Measurements from ENCODE around the gene AMDHD2. TPM values are rescaled to one million over a fixed set of nuclear protein-coding genes. Genes with fewer than 3 reads are reported as not detected.

AMDHD2 gene
- total and polyA plus RNA-seq, 2 of the 8 experiments (the other 6 are each of a cell fraction or from before 2014, with no cell fraction given), result 43.0 to 54.6 TPM

GRCh38 chr16:2484898-2485508, 35.2 kb upstream of the AMDHD2 start:
- H4K5ac ChIP-seq (ENCODE audit: insufficient read length, low read depth, low read length), result no peak overlapping the region
- H4K20me1 ChIP-seq (replicated peaks in 1 of 2; ENCODE audit: control insufficient read depth in 1 of 2, insufficient read depth in 2 of 2, low read length in 2 of 2), result peaks cover 2 to 9% of the 10 kb centered on the region in 2 experiments
- H4K91ac ChIP-seq (replicated peaks; ENCODE audit: insufficient read length, low read length), result no peak overlapping the region
- H3K14ac ChIP-seq (ENCODE audit: insufficient read length), result no peak overlapping the region
- no peak overlapping the region for H2BK5ac ChIP-seq (ENCODE audit: low read depth, low read length)
- ChIA-PET POLR2A (ENCODE audit: partially characterized antibody) (interaction anchor here (0.9 to 1.7 kb wide), 4 partner anchors 9 to 34 kb away, joined by 3 to 4 read pairs (median 4); partner anchors contain the start of genes AMDHD2, NTN3 and TEDC2), CTCF (ENCODE audit: partially characterized antibody) (interaction anchor here (0.7 to 3.6 kb wide), 7 partner anchors 16 to 345 kb away, joined by 3 to 32 read pairs (median 3); partner anchors contain the start of gene ATP6V0C)
- H3K36me3 ChIP-seq (ENCODE audit: control insufficient read depth in 2 of 4, insufficient read depth in 4 of 4, low read length in 3 of 4), result no peaks in the 10 kb centered on the region
- H2BK120ac ChIP-seq (replicated peaks; ENCODE audit: low read depth, low read length), result no peak overlapping the region
- H3K4me1 ChIP-seq (replicated peaks in 1 of 4; ENCODE audit: control insufficient read depth in 3 of 4, insufficient read depth in 4 of 4, low read length in 3 of 4), result peaks cover 0 to 3% (median 0%) of the 10 kb centered on the region in 4 experiments; a peak in 1 of 7 replicates
- no peak overlapping the region for H4K8ac ChIP-seq (ENCODE audit: extremely low read depth, insufficient read depth, low read length)
- H3K4me3 ChIP-seq (ENCODE audit: extremely low read depth in 1 of 4, insufficient read depth in 2 of 4, low read depth in 3 of 4, low read length in 4 of 4), result no peak overlapping the region
- peaks cover 17% of the 10 kb centered on the region for H3K79me1 ChIP-seq (ENCODE audit: low read depth, low read length)
- no peak overlapping the region for H2BK20ac ChIP-seq (ENCODE audit: low read length)
- H2AFZ ChIP-seq (ENCODE audit: low read length), result no peak overlapping the region
- WGBS, 2 experiments (ENCODE audit: extremely low coverage in 1 of 2, insufficient coverage in 1 of 2, insufficient read length in 1 of 2, insufficient replicate concordance in 2 of 2, low coverage in 1 of 2, low lambda C conversion rate in 2 of 2, missing lambda C conversion rate in 1 of 2), result 93% methylated on average over 13 of the region's 13 CpGs; no CpG with 5 or more reads in 1 of the 2 experiments
- H2AK5ac ChIP-seq (ENCODE audit: low read depth, low read length), result no peak overlapping the region
- no peak overlapping the region for H3K9ac ChIP-seq (replicated peaks in 1 of 4; ENCODE audit: extremely low read depth in 1 of 4, low read depth in 3 of 4, low read length in 3 of 4)
- no peak for DNase-seq (ENCODE audit: low read depth in 1 of 2, low spot score in 2 of 2)
- no peak overlapping the region for H2BK12ac ChIP-seq (ENCODE audit: low read depth, low read length)
- H3K4ac ChIP-seq (replicated peaks; ENCODE audit: insufficient read length, low read depth, low read length), result no peak overlapping the region
- no peak overlapping the region for H3K27ac ChIP-seq (ENCODE audit: low read depth, low read length)
- H3K23ac ChIP-seq (ENCODE audit: insufficient read length), result no peak overlapping the region
- no peak overlapping the region for H3K18ac ChIP-seq (ENCODE audit: extremely low read depth, low read length)
- H3K27me3 ChIP-seq (replicated peaks in 1 of 4; ENCODE audit: control insufficient read depth in 3 of 4, extremely low read depth in 1 of 4, insufficient read depth in 3 of 4, low read length in 3 of 4), result no peaks in the 10 kb centered on the region; a peak in 1 of 7 replicates
- peaks cover 0 to 2% of the 10 kb centered on the region in 2 experiments; a peak in 1 of 4 replicates for H3K79me2 ChIP-seq (ENCODE audit: control insufficient read depth in 1 of 2, insufficient read depth in 2 of 2, low read length in 2 of 2)
- no peak overlapping the region for H3K4me2 ChIP-seq (ENCODE audit: insufficient read depth in 1 of 2, low read depth in 2 of 2, low read length in 2 of 2)
- no peaks in the 10 kb centered on the region for H3K9me3 ChIP-seq (ENCODE audit: insufficient read depth in 2 of 2, low read depth in 1 of 2, low read length in 1 of 2)
- no peaks in the 10 kb centered on the region for H3K23me2 ChIP-seq (ENCODE audit: low read depth, low read length)
- no peak overlapping the region for H2BK15ac ChIP-seq (ENCODE audit: low read length)
- FAIRE-seq, result no peak
- H3K56ac ChIP-seq (replicated peaks; ENCODE audit: insufficient read length, low read depth, low read length), result no peak overlapping the region
- TF ChIP-seq NANOG (IDR thresholded peaks at IDR 0.05; ENCODE audit: insufficient read depth, low read depth, low read length, poor library complexity, severe bottlenecking) (no peak), CTCF (IDR thresholded peaks at IDR 0.05; ENCODE audit: control extremely low read depth in 1 of 3, insufficient read depth in 1 of 3, low read depth in 1 of 3, low read length in 3 of 3) (no peak), CTBP2 (IDR thresholded peaks at IDR 0.05; ENCODE audit: borderline replicate concordance, insufficient read depth, insufficient read length, low read length) (no peak), EP300 (IDR thresholded peaks at IDR 0.05; ENCODE audit: borderline replicate concordance in 1 of 2, low read depth in 2 of 2, low read length in 2 of 2) (no peak), TAF7 (optimal IDR thresholded peaks at IDR 0.05; ENCODE audit: borderline replicate concordance, low read depth, low read length) (no peak), SIX5 (IDR thresholded peaks at IDR 0.05; ENCODE audit: low read depth, low read length) (no peak), RXRA (IDR thresholded peaks at IDR 0.05; ENCODE audit: insufficient read depth, low read depth, low read length) (no peak), JUN (IDR thresholded peaks at IDR 0.05; ENCODE audit: low read depth, low read length) (no peak), YY1 (IDR thresholded peaks at IDR 0.05; ENCODE audit: low read depth, low read length) (no peak)

Data from H1 (cell line).